ENCODE measurements around the gene ID1.

The ID1 gene

DNA sequence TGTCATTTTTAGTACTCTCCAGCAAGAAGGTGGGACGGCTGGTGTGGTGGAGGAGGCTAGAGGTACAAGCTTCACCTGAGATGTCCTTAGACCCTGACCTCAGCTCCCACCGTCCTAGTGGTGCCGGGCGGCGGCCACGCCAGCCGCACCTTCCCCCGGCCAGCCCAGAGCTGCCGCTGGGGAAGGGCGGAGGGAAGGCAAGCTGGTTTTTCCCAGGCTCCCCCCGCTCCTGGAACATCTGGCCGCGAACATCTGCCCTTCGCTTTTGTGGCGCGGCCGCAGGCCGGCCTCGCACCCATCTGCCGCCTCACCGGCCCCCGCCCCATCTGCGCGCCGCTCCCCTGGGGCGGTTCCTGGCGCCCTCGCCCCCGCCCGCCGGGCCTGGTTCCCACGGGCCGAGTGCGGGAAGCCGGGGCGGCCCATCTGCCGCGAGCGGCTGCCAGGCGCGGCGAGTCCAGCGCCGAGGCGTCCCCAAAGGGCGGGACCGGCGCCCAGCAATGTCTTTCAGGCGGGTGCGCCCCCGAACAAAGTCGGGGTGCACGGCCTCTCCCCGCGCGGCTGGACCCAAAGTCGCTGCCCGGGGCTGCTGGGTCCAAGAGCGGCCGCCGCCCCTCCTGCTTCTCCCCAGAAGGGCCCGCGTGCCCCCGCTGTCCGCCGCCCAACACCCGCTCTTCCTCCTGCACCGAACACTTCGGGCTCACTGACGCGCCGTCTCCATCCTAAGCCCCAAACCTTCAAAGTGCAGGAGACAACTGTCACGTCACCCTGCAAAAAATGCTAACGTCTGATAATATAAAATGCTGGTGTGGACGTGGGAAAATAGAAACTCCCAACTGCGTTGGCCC lies 17.3 kb upstream of the ID1 start:
- FAIRE-seq (no peak), DNase-seq (ENCODE audit: insufficient read length, low spot score) (peak; percentile 29)
- TF ChIP-seq CTCF (IDR thresholded peaks at IDR 0.05; ENCODE audit: insufficient read depth, missing control alignments): no peak

- TF ChIP-seq CTCF (IDR thresholded peaks at IDR 0.05; ENCODE audit: insufficient read depth, missing control alignments): no peak
- DNase-seq (ENCODE audit: insufficient read length, low spot score): peak; percentile 1
- FAIRE-seq: no peak
Observed at GRCh38 chr20:31590717-31591225, 14.3 kb upstream of the ID1 start.

DNA sequence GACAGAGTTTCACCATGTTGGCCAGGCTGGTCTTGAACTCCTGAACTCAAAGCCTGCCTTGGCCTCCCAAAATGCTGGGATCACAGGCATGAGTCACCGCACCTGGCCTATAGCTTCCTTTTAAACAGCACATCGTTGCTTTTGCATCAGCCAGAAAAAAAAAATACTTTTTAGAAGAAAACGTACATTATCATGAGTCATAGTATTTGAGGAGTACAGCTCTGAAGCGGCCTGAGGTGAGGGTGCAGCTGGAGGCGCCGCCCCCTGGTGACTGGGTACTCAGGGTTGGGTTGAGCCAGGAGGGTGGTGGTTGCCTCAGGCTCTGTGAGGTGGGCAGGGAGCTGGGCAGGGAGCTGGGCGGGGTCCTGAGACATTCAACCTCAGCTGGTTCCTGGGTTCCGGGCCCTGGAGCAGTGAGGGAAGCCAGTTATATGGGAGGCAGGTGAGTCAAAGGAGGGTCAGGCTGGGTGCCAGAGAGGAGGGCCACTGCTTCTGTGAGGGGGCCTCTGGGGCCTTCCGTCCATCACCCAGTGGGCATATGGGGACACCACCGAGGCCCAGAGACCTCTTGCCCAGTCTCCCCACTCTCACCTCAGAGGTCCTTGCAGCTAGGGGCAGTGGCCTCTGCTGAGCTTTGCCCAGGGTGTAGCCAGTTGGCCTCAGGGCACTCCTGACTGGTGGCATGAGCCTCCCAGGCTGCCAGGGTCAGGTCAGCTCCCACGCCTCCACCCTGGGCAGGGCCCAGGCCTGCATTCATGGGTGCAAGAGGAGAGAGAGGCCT lies 11.7 kb upstream of the ID1 start:
- DNase-seq (ENCODE audit: insufficient read length, low spot score) (no peak), FAIRE-seq (no peak)

GRCh38 chr20:31594002-31594557 lies 11.0 kb upstream of the ID1 start:
- FAIRE-seq: no peak
- no peak for TF ChIP-seq CTCF (IDR thresholded peaks at IDR 0.05; ENCODE audit: insufficient read depth, missing control alignments)
- DNase-seq (ENCODE audit: insufficient read length, low spot score): no peak

More for the DNA sequence above, 11.7 kb upstream of the ID1 start:
- TF ChIP-seq CTCF (IDR thresholded peaks at IDR 0.05; ENCODE audit: insufficient read depth, missing control alignments): no peak

DNA sequence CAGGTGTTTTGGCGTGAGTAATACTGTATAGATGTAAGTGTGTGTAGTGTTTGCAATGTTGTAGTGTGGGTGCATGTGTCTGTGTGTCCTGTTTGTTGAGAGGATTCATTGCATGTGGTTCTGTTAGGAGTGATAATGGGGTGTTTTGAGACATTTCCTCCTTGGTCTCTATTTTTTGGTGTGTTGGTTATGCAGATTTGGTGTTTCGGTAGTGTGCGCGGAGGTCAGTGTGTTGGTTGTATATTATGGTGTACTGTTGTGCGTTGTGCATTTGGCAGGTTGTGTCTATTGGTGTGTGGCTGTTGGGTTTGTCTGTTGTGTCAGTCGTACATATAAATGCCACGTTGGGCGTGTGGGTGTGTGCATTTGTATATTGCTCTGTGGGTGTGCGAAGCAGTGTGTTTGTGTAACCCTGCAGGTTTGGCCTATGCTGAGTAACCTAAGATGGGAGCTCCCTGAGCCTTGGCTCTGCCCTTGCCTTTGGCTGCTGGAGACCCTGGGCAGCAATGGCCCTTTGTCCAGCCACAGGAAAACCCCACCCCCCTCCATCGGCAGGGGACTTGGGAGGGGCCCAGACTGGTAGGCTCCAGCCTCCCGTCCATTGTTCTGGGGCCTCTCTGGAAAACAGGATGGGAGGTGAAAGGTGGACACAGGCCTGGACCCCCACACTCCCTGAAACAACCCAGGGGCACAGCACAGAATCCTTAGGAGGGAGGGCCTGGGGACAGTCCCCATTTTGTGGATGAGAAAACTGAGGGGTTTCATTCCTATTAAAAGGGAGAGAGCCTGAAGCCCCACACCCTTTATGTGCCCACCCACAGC lies 10.3 kb upstream of the ID1 start:
- TF ChIP-seq CTCF (IDR thresholded peaks at IDR 0.05; ENCODE audit: insufficient read depth, missing control alignments): no peak
- DNase-seq (ENCODE audit: insufficient read length, low spot score) (no peak), FAIRE-seq (no peak)

GRCh38 chr20:31595380-31595653 lies 9.8 kb upstream of the ID1 start:
- TF ChIP-seq CTCF (IDR thresholded peaks at IDR 0.05; ENCODE audit: insufficient read depth, missing control alignments): no peak
- DNase-seq (ENCODE audit: insufficient read length, low spot score) (no peak), FAIRE-seq (no peak)

Data from D721Med (cell line).